Liver (tissue), 9 donors: Measurements from ENCODE around the gene LRRC51. TPM values are rescaled to one million over a fixed set of nuclear protein-coding genes. Genes with fewer than 3 reads are reported as not detected.

Experiments
- DNase-seq: peaks from one replicate; pipeline ENCODE4 v3.0.0-alpha.2; 2017; ENCODE audit warnings: low spot score
- H3K27ac ChIP-seq, 2 donors: one replicate each; pipeline ENCODE4 v1.7.0; 2013; ENCODE audit warnings: inconsistent platforms in 2 of 2, low read length in 2 of 2, control low read depth in 1 of 2, low read depth in 1 of 2, mild to moderate bottlenecking in 1 of 2
- H3K27me3 ChIP-seq, 4 donors: one replicate each; pipeline versions ENCODE4 v1.6.1 to v1.7.0; 2013; ENCODE audit warnings: low read length in 3 of 4, inconsistent platforms in 1 of 4, mild to moderate bottlenecking in 1 of 4, moderate library complexity in 1 of 4; ENCODE audit not compliant: control insufficient read depth in 4 of 4, insufficient read depth in 4 of 4
- H3K36me3 ChIP-seq, 4 donors: one replicate each; pipeline versions ENCODE4 v1.6.1 to v1.7.0; 2013; ENCODE audit warnings: low read length in 3 of 4, mild to moderate bottlenecking in 3 of 4, low read depth in 1 of 4, moderate library complexity in 1 of 4; ENCODE audit not compliant: control insufficient read depth in 4 of 4, insufficient read depth in 3 of 4
- H3K4me1 ChIP-seq, 4 donors: one replicate each; pipeline versions ENCODE4 v1.6.1 to v1.7.0; 2013; ENCODE audit warnings: low read length in 3 of 4, mild to moderate bottlenecking in 3 of 4, moderate library complexity in 1 of 4; ENCODE audit not compliant: control insufficient read depth in 4 of 4, insufficient read depth in 4 of 4
- H3K4me3 ChIP-seq, 3 donors: one replicate each; pipeline versions ENCODE4 v1.6.1 to v1.7.0; 2013; ENCODE audit warnings: low read length in 3 of 3, control low read depth in 1 of 3, low read depth in 1 of 3, mild to moderate bottlenecking in 1 of 3
- H3K9ac ChIP-seq, 2 donors: one replicate each; pipeline ENCODE4 v1.7.0; 2013; ENCODE audit warnings: low read length in 2 of 2, mild to moderate bottlenecking in 2 of 2, moderate library complexity in 2 of 2, control low read depth in 1 of 2, low read depth in 1 of 2
- H3K9me3 ChIP-seq, 4 donors: one replicate each; pipeline versions ENCODE4 v1.6.1 to v1.7.0; 2013; ENCODE audit warnings: low read length in 3 of 4; ENCODE audit not compliant: control insufficient read depth in 4 of 4
- ATF3 ChIP-seq: IDR thresholded peaks from 2 replicates; pipeline ENCODE4 v1.6.1; 2016; ENCODE audit warnings: antibody characterized with exemption
- CTCF ChIP-seq: fragments of 150-350 bp; IDR thresholded peaks from 2 replicates; pipeline ENCODE4 v1.5.1; 2017; ENCODE audit warnings: improper control_type of control experiment, low read depth, low read length; ENCODE audit not compliant: missing input control
- EGR1 ChIP-seq, 2 donors: IDR thresholded peaks; 2 replicates each; pipeline ENCODE4 v1.6.1; 2016 to 2018; ENCODE audit warnings: antibody characterized with exemption in 2 of 2, low read depth in 2 of 2
- FOXA2 ChIP-seq: IDR thresholded peaks from 2 replicates; pipeline ENCODE4 v1.6.1; 2016; ENCODE audit warnings: antibody characterized with exemption
- NR2F2 ChIP-seq: IDR thresholded peaks from 2 replicates; pipeline ENCODE4 v1.6.1; 2016; ENCODE audit warnings: antibody characterized with exemption
- REST ChIP-seq: IDR thresholded peaks from 2 replicates; pipeline ENCODE4 v1.6.1; 2016; ENCODE audit warnings: antibody characterized with exemption, mild to moderate bottlenecking
- TAF1 ChIP-seq: conservative IDR thresholded peaks from 2 replicates; pipeline ENCODE4 v1.6.1; 2016; ENCODE audit warnings: antibody characterized with exemption, mild to moderate bottlenecking
- YY1 ChIP-seq: IDR thresholded peaks from 2 replicates; pipeline ENCODE4 v1.6.1; 2016; ENCODE audit warnings: antibody characterized with exemption, mild to moderate bottlenecking
- ZBTB33 ChIP-seq: IDR thresholded peaks from 2 replicates; pipeline ENCODE4 v1.6.1; 2016; ENCODE audit warnings: antibody characterized with exemption
- WGBS: extraction: QIAGEN DNeasy Blood & Tissue Kit; methylation state at CpG from one replicate; pipeline ENCODE4 v1.1.7; 2013; 5-methylcytosine and 5-hydroxymethylcytosine counted together
- polyA plus RNA-seq, 2 donors: library from polyadenylated mRNA; stranded (reverse) in 1 of 2; unstranded in 1 of 2; fragments of 200-250 nt in 1 of 2; fragments of >200 nt in 1 of 2; fragmentation: Nextera tagmentation in 1 of 2; extraction: Ambion mirVana in 1 of 2; gene quantifications; one replicate each; pipeline versions ENCODE4 v1.2.1 to v1.2.3, GENCODE V29; 2013 to 2015
- total RNA-seq, 2 donors: library from RNA; depleted of rRNA; stranded (reverse); fragments of >200 nt; gene quantifications; one replicate each; pipeline ENCODE4 v1.2.3, GENCODE V29; 2014
- donor health status: healthy.
- donor health status: healthy.
- donor health status: healthy.
- donor health status: healthy.
- donor health status: healthy.

Gene LRRC51
- total and polyA plus RNA-seq, 4 donors: 1.9 to 3.7 (median 3.2) TPM

DNA sequence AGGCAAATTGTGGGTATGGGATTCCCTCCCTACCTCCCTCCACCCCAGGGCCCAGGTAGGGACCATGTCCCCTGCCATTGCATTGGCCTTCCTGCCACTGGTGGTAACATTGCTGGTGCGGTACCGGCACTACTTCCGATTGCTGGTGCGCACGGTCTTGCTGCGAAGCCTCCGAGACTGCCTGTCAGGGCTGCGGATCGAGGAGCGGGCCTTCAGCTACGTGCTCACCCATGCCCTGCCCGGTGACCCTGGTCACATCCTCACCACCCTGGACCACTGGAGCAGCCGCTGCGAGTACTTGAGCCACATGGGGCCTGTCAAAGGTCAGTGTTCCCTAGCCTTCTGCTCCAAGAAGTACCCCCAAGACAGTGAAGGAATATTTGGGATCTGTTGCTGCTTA, 25.2 kb downstream of the LRRC51 start, which contains the start of gene TOMT:
Gene TOMT (plus strand): TSS at position 37 of the 400 bp plus-strand sequence. CDS start 28 bp downstream, at position 65.
- H3K9me3 ChIP-seq: no peaks in the 10 kb centered on the region
- 98% methylated on average over 14 of the region's 14 CpGs for WGBS
- peaks cover 5 to 26% (median 23%) of the 10 kb centered on the region in 4 donors for H3K4me1 ChIP-seq
- no peaks in the 10 kb centered on the region for H3K36me3 ChIP-seq
- no peak for DNase-seq
- no peak within 1 kb of the TSS for H3K9ac ChIP-seq
- TF ChIP-seq CTCF (no peak), NR2F2 (no peak)
- no peak within 1 kb of the TSS for H3K4me3 ChIP-seq
- no peak within 1 kb of the TSS for H3K27ac ChIP-seq
- H3K27me3 ChIP-seq: no peaks in the 10 kb centered on the region

DNA sequence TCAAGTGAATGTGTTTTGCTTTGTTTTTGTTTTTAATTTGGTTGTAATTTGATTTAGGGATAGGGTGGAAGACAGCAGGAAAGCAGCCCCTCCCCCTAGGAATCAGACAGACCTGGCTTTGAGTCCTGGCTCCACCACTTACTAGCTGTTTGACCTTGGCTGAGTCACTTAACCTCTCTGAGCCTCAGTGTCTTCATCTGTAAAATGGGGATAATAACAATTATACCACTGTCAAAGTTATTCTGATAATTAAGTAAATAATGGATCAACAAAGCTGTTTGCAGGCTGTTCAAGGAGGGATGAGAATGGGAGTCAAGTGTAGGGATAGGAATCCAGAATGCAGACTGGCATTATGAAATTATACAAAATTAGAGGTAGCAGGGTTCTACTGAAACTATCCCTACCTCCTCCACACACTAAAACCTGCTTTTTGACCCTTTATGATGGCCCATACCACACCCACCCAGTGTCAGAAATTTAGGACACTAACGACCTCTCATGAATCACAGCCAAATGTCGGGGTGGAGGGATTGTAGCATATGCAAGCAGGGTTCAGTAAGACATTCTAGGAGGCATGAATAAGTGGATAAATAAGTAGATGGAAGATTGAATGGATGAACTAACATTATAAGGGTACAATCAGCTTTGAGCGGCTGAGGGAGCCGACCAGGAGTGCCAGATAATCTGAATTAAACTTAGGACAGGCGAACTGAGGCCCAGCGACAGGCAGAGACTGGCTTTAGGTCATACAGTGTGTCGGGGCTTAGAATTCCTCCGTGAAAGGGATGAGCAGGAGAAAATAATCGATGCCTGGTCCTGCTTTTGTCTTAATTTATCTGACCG, 30.9 kb downstream of the LRRC51 start:
- Histone ChIP-seq H3K36me3 (no peaks in the 10 kb centered on the region), H3K4me1 (peaks cover 0 to 12% (median 8%) of the 10 kb centered on the region in 4 donors), H3K4me3 (peak overlapping the region; percentile 41 to 64 (median 49)), H3K27ac (peak overlapping the region; percentile 98), H3K9ac (peak overlapping the region; percentile 82 to 91), H3K27me3 (no peaks in the 10 kb centered on the region), H3K9me3 (no peaks in the 10 kb centered on the region)
- 5% methylated on average over 10 of the region's 10 CpGs for WGBS
- no peak for TF ChIP-seq TAF1
- TF ChIP-seq CTCF: no peak
- no peak for TF ChIP-seq ZBTB33
- DNase-seq: no peak

DNA sequence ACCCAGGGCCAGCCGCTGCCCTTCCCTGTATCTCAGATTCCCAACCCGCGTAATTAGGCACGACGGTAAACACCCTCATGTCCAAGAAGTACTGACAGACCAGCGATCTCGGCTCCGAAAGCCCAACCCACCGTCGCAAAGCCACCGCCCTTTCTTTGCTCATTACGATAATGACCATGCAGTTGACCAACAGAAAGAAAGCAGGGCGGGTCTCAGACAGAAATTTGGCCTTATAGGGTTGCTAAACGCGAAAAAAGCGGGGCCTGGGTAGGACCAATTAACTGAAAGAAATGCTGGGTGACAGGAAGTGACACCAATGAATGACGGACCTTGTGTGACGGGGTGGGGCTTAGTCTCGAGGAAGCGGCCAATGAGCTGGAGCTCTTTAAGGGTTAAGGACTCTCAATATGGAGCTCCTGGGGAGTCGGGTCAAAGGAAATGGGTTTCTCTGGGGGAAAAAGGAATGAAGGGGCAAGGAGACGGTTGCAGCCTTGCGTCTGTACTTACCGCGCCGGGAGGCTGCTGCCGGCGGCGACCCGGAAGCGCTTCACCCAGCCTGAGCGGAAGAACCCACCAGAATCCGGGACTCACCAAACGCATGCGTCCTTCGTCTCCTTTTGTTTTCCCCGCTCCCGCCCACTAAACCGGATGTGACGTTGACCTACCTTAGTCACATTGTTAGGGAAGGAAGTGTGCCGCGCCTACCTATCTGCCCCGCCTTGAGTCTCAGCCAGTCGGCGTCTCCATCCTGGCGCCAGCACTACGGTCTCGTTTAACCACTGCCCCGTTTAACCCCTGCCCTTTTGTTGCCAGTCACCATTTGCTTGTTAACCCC, 31.7 kb downstream of the LRRC51 start, which contains the start of gene ANAPC15:
Gene ANAPC15 (minus strand): TSS at position 553 of the 835 bp plus-strand sequence. CDS start 1,419 bp downstream, outside the sequence.
- WGBS: under 1% methylated on average over 49 of the region's 49 CpGs
- peak in 1 of 2 donors; percentile 64 for TF ChIP-seq EGR1 (IDR thresholded peaks at IDR 0.05; ENCODE audit: low read depth in 2 of 2)
- peak; percentile 63 for TF ChIP-seq ATF3
- TF ChIP-seq NR2F2: peak; percentile 29
- peak; percentile 96 for TF ChIP-seq YY1
- peak; percentile 88 for TF ChIP-seq REST
- peak; percentile 78 for TF ChIP-seq TAF1
- TF ChIP-seq FOXA2: peak; percentile 41
- no peak for TF ChIP-seq CTCF

More for the DNA sequence above, 31.7 kb downstream of the LRRC51 start, which contains the start of gene ANAPC15:
- Histone ChIP-seq H3K4me1 (peaks cover 0 to 12% (median 8%) of the 10 kb centered on the region in 4 donors), H3K9ac (peak within 1 kb of the TSS; percentile 82 to 96), H3K27me3 (no peaks in the 10 kb centered on the region), H3K9me3 (no peaks in the 10 kb centered on the region), H3K4me3 (peak within 1 kb of the TSS; percentile 52 to 81 (median 72)), H3K27ac (peak within 1 kb of the TSS; percentile 98), H3K36me3 (no peaks in the 10 kb centered on the region)
- DNase-seq: peak; percentile 95
